Measurements from ENCODE around the gene RFT1.

Gene RFT1

DNA sequence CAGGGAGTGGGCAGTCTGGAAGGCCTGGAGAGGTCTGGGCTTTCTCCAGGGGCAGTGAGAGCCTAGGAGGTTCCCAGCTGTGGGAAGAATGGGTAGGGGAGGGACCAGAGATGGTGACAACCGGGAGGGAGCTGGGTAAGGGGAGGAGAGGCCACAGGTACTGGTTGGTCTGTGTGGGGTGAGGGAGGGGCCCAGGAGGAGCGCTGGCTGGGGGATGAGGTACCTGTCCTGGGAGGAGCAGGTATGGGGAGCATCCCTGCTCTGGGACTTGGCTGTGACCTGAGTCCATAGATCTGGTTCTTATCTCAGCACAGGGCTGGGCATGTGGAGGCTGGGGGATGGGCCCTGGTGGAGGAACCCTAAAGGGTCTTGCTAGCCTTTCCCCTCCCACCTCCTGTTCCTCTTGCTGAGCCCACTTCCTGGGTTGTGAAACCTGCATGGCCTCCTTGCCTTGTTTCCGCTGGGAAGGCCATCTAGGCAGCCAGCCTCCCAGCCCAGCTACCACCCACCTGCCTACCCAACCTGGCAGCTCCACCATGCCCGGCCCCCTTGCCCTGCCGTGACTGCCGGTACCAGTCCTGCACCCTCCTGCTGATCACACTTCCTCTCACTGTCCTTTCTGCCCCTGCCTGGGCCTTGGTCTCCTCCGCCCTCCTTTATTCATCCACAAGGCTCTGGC lies 41.7 kb upstream of the RFT1 start:
- Histone ChIP-seq H3K9ac (ENCODE audit: low read length) (no peak overlapping the region), H3K9me2 (ENCODE audit: low read depth, low read length) (no peaks in the 10 kb centered on the region), H3K9me3 (ENCODE audit: low read length) (no peaks in the 10 kb centered on the region), H3K27me3 (ENCODE audit: insufficient read depth, low read length) (no peaks in the 10 kb centered on the region), H3K4me1 (ENCODE audit: insufficient read depth, low read length, severe bottlenecking) (peaks cover 49% of the 10 kb centered on the region), H2AFZ (ENCODE audit: low read length) (no peak overlapping the region), H3K27ac (ENCODE audit: low read depth, low read length, poor library complexity, severe bottlenecking) (peak overlapping the region; percentile 2), H3K4me3 (ENCODE audit: low read depth, low read length, poor library complexity, severe bottlenecking) (no peak overlapping the region), H4K20me1 (ENCODE audit: insufficient read depth, low read length) (no peaks in the 10 kb centered on the region), H3K79me2 (ENCODE audit: insufficient read depth, low read length) (no peaks in the 10 kb centered on the region), H3K4me2 (ENCODE audit: low read length) (no peak overlapping the region), H3K36me3 (ENCODE audit: insufficient read depth, low read length) (peaks cover 7% of the 10 kb centered on the region; the same call in 1 of the 2 replicates), H3F3A (ENCODE audit: insufficient read depth, low read length) (no peaks in the 10 kb centered on the region)
- TF ChIP-seq, protein P1, sequence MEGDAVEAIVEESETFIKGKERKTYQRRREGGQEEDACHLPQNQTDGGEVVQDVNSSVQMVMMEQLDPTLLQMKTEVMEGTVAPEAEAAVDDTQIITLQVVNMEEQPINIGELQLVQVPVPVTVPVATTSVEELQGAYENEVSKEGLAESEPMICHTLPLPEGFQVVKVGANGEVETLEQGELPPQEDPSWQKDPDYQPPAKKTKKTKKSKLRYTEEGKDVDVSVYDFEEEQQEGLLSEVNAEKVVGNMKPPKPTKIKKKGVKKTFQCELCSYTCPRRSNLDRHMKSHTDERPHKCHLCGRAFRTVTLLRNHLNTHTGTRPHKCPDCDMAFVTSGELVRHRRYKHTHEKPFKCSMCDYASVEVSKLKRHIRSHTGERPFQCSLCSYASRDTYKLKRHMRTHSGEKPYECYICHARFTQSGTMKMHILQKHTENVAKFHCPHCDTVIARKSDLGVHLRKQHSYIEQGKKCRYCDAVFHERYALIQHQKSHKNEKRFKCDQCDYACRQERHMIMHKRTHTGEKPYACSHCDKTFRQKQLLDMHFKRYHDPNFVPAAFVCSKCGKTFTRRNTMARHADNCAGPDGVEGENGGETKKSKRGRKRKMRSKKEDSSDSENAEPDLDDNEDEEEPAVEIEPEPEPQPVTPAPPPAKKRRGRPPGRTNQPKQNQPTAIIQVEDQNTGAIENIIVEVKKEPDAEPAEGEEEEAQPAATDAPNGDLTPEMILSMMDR (IDR thresholded peaks at IDR 0.05; ENCODE audit: low read length), result no peak
- TF ChIP-seq EZH2 (IDR thresholded peaks at IDR 0.05; ENCODE audit: borderline replicate concordance, low read length), result no peak

DNA sequence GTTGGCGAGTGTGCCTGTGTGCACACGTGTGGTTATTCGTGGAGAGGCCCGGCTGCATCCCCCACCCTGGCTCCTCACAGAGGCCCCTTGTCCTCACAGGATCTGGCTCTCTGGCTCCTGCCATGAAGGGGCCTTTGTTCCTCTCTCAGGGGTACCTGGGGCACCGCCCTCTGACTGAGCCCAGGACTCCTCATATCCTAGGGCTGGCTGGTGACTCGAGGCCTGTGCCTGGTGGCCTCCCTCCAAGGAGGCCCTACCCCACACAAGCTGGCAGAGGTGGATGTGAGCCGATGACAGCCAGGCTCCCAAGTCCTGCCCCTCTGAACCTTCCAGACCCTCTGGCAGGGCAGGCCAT lies 40.8 kb upstream of the RFT1 start:
- Histone ChIP-seq H3K27me3 (ENCODE audit: insufficient read depth, low read length) (no peaks in the 10 kb centered on the region), H3K79me2 (ENCODE audit: insufficient read depth, low read length) (no peaks in the 10 kb centered on the region), H3K36me3 (ENCODE audit: insufficient read depth, low read length) (peaks cover 12% of the 10 kb centered on the region; the same call in 1 of the 2 replicates), H3K9me2 (ENCODE audit: low read depth, low read length) (no peaks in the 10 kb centered on the region), H2AFZ (ENCODE audit: low read length) (no peak overlapping the region), H3K9ac (ENCODE audit: low read length) (no peak overlapping the region), H4K20me1 (ENCODE audit: insufficient read depth, low read length) (no peaks in the 10 kb centered on the region), H3K9me3 (ENCODE audit: low read length) (no peaks in the 10 kb centered on the region), H3K4me3 (ENCODE audit: low read depth, low read length, poor library complexity, severe bottlenecking) (no peak overlapping the region), H3F3A (ENCODE audit: insufficient read depth, low read length) (no peaks in the 10 kb centered on the region), H3K4me2 (ENCODE audit: low read length) (no peak overlapping the region), H3K4me1 (ENCODE audit: insufficient read depth, low read length, severe bottlenecking) (peaks cover 56% of the 10 kb centered on the region), H3K27ac (ENCODE audit: low read depth, low read length, poor library complexity, severe bottlenecking) (no peak overlapping the region)
- TF ChIP-seq, protein P1 (IDR thresholded peaks at IDR 0.05; ENCODE audit: low read length), result no peak
- no peak for TF ChIP-seq EZH2 (IDR thresholded peaks at IDR 0.05; ENCODE audit: borderline replicate concordance, low read length)

DNA sequence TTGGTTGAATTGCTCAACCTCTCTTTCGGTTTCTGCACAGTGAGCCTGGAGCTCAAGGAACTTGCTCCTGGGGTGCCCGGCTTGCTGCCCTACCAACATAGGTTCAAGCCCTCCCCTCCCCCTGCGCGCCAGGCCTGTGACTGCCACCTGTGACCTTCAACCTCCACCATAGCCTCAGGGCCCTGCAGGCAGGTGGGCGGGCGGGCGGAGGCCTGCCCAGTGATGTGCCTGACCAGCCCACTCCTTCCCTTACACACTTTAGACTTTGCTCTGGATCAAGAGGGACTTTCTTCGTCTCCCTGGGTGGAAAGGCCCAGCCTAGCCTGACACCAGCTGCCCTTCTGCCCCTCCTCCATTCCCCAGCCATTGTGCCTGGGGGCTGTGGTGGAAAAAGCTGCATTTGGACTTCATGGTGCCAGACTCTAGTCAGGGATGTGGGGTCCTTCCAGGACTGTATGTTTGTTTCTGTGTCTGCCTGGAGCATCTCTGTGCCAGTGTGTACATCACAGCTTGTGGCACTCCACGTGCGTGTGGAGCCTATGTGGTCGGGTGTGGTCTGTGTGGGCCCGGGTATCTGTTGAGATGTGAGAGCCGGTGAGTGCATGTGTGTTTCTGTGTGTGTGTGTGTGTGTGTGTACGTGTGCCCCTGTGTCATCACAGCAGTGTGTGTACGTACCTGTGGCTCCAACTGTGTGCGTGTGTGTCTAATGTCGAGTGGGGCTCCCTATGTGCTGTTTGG lies 40.3 kb upstream of the RFT1 start:
- H4K20me1 ChIP-seq (ENCODE audit: insufficient read depth, low read length), result no peaks in the 10 kb centered on the region
- TF ChIP-seq EZH2 (IDR thresholded peaks at IDR 0.05; ENCODE audit: borderline replicate concordance, low read length), result no peak
- TF ChIP-seq, protein P1 (IDR thresholded peaks at IDR 0.05; ENCODE audit: low read length), result no peak
- no peak overlapping the region for H3K9ac ChIP-seq (ENCODE audit: low read length)
- H3K9me3 ChIP-seq (ENCODE audit: low read length), result no peaks in the 10 kb centered on the region
- H3K27me3 ChIP-seq (ENCODE audit: insufficient read depth, low read length), result no peaks in the 10 kb centered on the region
- no peak overlapping the region for H3K27ac ChIP-seq (ENCODE audit: low read depth, low read length, poor library complexity, severe bottlenecking)
- peaks cover 56% of the 10 kb centered on the region for H3K4me1 ChIP-seq (ENCODE audit: insufficient read depth, low read length, severe bottlenecking)
- H3F3A ChIP-seq (ENCODE audit: insufficient read depth, low read length), result no peaks in the 10 kb centered on the region
- no peaks in the 10 kb centered on the region for H3K79me2 ChIP-seq (ENCODE audit: insufficient read depth, low read length)
- H3K9me2 ChIP-seq (ENCODE audit: low read depth, low read length), result no peaks in the 10 kb centered on the region
- H3K36me3 ChIP-seq (ENCODE audit: insufficient read depth, low read length), result peaks cover 12% of the 10 kb centered on the region; the same call in 1 of the 2 replicates
- no peak overlapping the region for H2AFZ ChIP-seq (ENCODE audit: low read length)
- no peak overlapping the region for H3K4me2 ChIP-seq (ENCODE audit: low read length)
- H3K4me3 ChIP-seq (ENCODE audit: low read depth, low read length, poor library complexity, severe bottlenecking), result no peak overlapping the region

Data from OCI-LY1 (cell line).